Stomach smooth muscle (tissue), 2 donors: ENCODE measurements around the gene SPTSSA.
"Not testable (repeated sequence)": the region's sequence is repeated elsewhere in the genome, so short reads cannot be mapped to it uniquely, and the experiment has no call there.

Experiments
- H3K27ac ChIP-seq: one replicate; pipeline ENCODE4 v1.7.0; 2013; ENCODE audit warnings: mild to moderate bottlenecking, low read length, inconsistent platforms
- H3K27me3 ChIP-seq, 2 donors: one replicate each; pipeline ENCODE4 v1.7.0; 2013; ENCODE audit warnings: low read length in 2 of 2; ENCODE audit not compliant: insufficient read depth in 2 of 2, control insufficient read depth in 1 of 2
- H3K36me3 ChIP-seq, 2 donors: one replicate each; pipeline ENCODE4 v1.7.0; 2013; ENCODE audit warnings: low read length in 2 of 2; ENCODE audit not compliant: control insufficient read depth in 2 of 2, insufficient read depth in 2 of 2
- H3K4me1 ChIP-seq: one replicate; pipeline ENCODE4 v1.7.0; 2013; ENCODE audit warnings: low read length; ENCODE audit not compliant: control insufficient read depth, insufficient read depth
- H3K4me3 ChIP-seq, 2 donors: one replicate each; pipeline ENCODE4 v1.7.0; 2013; ENCODE audit warnings: low read length in 2 of 2
- H3K9ac ChIP-seq, 2 donors: one replicate each; pipeline ENCODE4 v1.7.0; 2013; ENCODE audit warnings: low read length in 2 of 2, mild to moderate bottlenecking in 1 of 2
- H3K9me3 ChIP-seq, 2 donors: one replicate each; pipeline ENCODE4 v1.7.0; 2013; ENCODE audit warnings: low read length in 2 of 2; ENCODE audit not compliant: control insufficient read depth in 2 of 2
- donor health status: healthy.
- donor health status: Pancreatic carcinoma.

SPTSSA gene, protein sequence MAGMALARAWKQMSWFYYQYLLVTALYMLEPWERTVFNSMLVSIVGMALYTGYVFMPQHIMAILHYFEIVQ

DNA sequence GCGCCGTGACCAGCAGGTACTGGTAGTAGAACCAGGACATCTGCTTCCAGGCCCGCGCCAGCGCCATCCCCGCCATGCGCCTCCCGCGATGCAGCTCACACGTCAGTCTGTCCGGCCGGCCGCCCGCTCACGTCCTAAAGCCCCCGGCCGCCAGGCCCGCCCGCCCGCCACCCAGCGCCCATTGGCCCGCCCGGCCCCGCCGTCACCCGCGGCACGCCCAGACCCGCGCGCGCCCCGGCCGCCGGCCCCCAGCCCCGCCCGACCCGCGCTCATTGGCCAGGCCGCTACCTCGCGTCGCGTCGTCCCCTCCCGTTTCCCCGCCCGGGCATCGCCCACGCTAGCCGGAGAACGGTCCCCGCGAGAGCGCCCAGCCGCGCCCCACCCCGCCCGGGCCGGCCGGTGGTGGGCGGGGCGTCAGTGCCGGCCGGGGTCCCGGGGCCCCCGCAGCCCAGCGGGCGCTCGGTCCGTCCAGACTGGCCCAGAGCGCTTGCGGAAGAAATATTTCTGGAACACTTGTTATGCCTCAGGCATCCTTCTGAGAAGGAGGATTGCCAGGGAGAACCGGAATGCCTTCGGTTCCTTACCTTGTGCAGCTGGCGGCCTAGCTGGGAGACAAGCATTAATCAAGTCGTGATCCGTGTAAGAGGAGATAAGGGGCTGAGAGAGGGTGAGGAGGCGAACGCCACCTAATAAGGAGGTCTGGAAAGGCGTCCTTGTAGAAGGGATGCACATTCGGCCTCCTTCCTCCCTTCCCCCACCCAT, at the start of gene SPTSSA:
TSS of gene SPTSSA (minus strand) at position 109 of the 762 bp plus-strand sequence. CDS start at position 76, 33 bp downstream.
- Histone ChIP-seq H3K9ac (peak within 1 kb of the TSS; percentile 95), H3K4me3 (peak within 1 kb of the TSS; percentile 87 to 94), H3K27me3 (no peaks in the 10 kb centered on the region), H3K27ac (peak within 1 kb of the TSS; percentile 94), H3K9me3 (no peaks in the 10 kb centered on the region), H3K36me3 (no peaks in the 10 kb centered on the region), H3K4me1 (peaks cover 7% of the 10 kb centered on the region)

DNA sequence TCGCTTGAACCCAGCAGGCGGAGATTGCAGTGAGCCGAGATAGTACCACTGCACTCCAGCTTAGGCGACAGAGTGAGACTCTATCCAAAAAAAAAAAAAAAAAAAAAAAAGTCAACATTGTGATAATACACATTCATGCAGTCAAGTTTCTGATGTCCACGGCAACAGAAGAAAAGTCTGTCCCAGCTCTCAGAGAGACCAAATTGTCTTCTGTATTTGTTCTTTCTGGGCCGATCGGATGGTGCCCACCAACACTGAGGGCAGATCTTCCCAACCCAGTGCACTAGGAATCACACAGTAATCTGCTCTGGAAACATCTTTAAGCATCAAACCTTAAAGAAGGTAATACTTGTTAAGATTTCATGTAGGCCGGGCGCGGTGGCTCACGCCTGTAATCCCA, 45.8 kb upstream of the SPTSSA start:
- Histone ChIP-seq H3K27me3 (no peaks in the 10 kb centered on the region), H3K9ac (no peak overlapping the region), H3K9me3 (no peaks in the 10 kb centered on the region), H3K36me3 (no peaks in the 10 kb centered on the region), H3K4me3 (no peak overlapping the region), H3K27ac (no peak overlapping the region), H3K4me1 (no peaks in the 10 kb centered on the region)

DNA sequence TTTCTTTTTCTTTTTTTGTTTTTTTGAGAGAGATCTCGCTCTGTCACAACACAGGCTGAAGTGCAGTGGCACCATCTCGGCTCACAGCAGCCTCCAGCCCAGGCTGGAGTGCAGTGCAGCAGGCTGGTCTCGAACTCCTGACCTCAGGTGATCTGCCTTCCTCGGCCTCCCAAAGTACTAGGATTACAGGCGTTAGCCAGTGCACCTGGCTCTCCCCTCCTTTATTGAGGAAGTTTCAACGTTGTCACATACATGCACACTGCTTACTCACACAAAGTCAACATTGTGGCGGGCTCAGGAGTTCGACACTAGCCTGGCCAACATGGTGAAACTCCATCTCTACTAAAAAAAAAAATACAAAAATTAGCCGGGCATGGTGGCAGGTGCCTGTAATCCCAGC, 45.4 kb upstream of the SPTSSA start:
- H3K27ac ChIP-seq = no peak overlapping the region
- H3K9ac ChIP-seq = no peak overlapping the region

DNA sequence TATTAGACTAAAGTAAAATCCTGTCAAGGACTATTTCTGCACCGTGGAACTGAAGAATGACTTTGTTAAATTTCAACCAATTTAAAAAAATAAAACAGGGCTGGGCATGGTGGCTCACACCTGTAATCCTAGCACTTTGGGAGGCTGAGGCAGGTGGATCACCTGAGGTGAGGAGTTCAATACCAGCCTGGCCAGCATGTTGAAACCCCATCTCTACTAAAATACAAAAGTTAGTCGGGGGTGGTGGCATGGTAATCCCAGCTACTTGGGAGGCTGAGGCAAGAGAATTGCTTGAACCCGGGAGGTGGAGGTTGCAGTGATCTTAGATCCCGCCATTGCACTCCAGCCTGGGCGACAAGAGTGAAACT, 43.1 kb upstream of the SPTSSA start:
- not testable (repeated sequence) for H3K9me3 ChIP-seq, H3K27me3 ChIP-seq, H3K27ac ChIP-seq

More for the DNA sequence above, 45.4 kb upstream of the SPTSSA start:
- H3K4me1 ChIP-seq = no peaks in the 10 kb centered on the region
- no peak overlapping the region for H3K4me3 ChIP-seq
- no peaks in the 10 kb centered on the region for H3K9me3 ChIP-seq
- no peaks in the 10 kb centered on the region for H3K27me3 ChIP-seq
- no peaks in the 10 kb centered on the region for H3K36me3 ChIP-seq

DNA sequence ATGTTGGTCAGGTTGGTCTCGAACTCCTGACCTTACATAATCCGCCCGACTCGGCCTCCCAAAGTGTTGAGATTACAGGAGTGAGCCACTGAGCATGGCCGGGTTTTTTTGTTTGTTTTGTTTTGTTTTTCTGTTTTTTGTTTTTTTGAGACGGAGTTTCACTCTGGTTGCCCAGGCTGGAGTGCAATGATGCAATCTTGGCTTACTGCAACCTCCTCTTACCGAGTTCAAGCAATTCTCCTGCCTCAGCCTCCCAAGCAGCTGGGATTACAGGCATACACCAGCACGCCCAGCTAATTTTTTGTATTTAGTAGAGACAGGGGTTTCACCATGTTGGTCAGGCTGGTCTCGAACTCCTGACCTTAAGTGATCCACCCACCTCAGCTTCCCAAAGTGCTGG, 42.0 kb upstream of the SPTSSA start:
- H3K9me3 ChIP-seq, H3K4me1 ChIP-seq, H3K36me3 ChIP-seq, H3K27ac ChIP-seq, H3K4me3 ChIP-seq, H3K27me3 ChIP-seq, H3K9ac ChIP-seq: not testable (repeated sequence)

More for the DNA sequence above, 43.1 kb upstream of the SPTSSA start:
- H3K4me3 ChIP-seq, H3K9ac ChIP-seq, H3K36me3 ChIP-seq, H3K4me1 ChIP-seq: not testable (repeated sequence)

DNA sequence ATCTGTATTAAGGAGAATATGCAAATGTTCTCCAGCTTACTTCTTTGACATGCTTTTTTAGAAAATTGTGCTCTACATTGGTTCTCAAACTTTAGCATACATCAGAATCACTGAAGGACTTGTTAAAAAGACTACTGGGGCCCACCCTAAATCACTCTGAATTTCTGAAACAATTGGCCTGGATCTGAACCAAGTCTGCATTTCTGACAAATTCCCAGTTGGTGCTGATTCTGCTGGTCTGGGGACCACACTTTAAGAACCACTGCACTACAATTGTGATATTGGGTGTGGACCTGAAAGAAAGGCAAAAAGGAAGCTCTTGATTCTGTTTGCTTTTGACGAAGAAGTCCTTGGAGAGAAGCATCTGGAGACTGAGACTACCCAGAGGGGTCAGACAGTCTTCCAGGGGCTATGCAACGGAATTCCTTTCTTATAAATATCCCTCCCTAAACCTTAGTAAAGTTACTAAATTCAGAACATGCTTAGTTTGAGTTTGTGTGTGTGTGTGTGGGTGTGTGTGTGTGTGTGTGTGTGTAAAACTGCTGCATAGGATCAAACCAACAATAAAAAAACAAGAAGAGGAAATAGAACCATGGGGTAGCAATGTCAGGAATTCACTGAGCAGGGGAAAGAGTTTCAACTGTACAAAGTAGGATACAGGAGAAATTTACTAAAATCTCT, 40.6 kb upstream of the SPTSSA start:
- no peak overlapping the region for H3K27ac ChIP-seq
- no peaks in the 10 kb centered on the region for H3K27me3 ChIP-seq
- no peak overlapping the region for H3K9ac ChIP-seq
- H3K4me3 ChIP-seq = no peak overlapping the region
- peaks cover 2% of the 10 kb centered on the region for H3K4me1 ChIP-seq
- H3K36me3 ChIP-seq = no peaks in the 10 kb centered on the region
- no peaks in the 10 kb centered on the region for H3K9me3 ChIP-seq

DNA sequence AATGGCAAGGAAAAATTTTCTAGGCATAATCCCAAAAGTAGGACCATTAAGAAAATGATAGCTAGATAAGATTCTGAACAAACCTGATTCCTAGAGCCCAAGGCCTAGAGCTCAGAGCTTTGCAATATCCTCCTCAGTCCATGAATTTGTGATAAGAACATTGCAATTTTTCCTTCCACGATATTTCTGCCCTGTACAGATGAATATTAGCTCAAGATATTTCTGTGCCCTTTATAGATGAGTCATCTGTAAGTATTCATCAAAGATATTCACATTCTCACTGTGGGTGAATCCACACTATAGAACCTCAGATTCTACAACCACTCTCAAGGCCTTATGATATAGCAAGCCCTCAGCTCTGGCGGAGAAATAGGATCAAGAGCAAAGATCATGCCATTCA, 40.0 kb upstream of the SPTSSA start:
- no peaks in the 10 kb centered on the region for H3K9me3 ChIP-seq
- no peaks in the 10 kb centered on the region for H3K27me3 ChIP-seq
- no peak overlapping the region for H3K4me3 ChIP-seq
- H3K36me3 ChIP-seq = no peaks in the 10 kb centered on the region
- H3K4me1 ChIP-seq = peaks cover 8% of the 10 kb centered on the region
- H3K9ac ChIP-seq = no peak overlapping the region
- H3K27ac ChIP-seq = no peak overlapping the region

DNA sequence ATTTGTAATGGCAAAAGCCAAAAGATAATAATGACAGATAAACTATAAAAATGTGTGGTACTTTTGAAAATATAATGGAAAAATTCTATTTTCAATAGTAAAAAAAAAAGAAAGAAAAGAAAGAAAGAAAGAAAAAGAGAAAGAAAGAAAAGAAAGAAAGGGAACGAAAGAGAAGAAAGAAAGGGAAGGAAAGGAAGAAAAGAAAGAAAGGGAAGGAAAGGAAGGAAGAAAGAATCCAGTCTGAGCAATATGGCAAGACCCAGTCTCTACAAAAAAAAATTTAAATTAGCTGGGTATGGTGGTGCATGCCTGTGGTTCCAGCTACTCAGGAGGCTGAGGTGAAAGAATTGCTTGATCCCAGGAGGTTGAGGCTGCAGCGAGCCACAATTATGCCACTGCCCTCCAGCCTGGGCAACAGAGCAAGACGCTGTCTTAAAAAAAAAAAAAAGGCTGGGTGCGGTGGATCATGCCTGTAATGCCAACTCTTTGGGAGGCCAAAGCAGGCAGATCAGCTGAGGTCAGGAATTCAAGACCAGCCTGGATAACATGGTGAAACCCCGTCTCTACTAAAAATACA, 39.1 kb upstream of the SPTSSA start:
- Histone ChIP-seq H3K27ac (no peak overlapping the region), H3K9me3 (no peaks in the 10 kb centered on the region), H3K9ac (no peak overlapping the region), H3K36me3 (no peaks in the 10 kb centered on the region), H3K4me3 (no peak overlapping the region), H3K27me3 (no peaks in the 10 kb centered on the region), H3K4me1 (peaks cover 15% of the 10 kb centered on the region)

DNA sequence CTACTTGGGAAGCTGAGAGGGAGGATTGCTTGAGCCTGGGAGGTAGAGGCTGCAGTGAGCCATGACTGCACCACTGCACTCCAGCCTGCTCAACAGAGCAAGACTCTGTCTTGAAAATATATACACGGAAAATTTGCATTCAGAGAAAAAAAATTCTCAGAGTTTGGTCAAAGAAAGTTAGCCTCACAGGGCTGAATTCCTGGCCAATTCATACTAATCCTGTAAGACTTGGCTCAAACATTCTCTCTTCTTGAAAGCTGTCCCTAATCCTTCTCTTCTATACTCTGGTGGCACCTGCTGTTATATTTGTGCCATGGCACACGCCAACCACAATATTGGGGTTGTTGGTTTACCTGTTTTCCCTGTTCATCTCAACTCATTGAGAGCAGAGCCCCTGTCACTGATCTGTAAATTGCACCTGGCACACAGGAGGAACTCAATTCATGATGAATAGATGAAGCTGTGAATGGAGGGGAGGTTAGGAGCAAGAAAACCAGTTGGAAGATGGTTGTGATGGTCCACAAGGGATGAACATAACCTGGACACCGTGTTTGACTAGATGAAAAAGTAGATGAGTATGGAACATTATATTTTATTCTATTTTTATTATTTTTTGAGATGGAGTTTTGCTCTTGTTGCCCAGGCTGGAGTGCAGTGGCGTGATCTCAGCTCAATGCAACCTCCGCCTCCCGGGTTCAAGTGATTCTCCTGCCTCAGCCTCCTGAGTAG, 36.8 kb upstream of the SPTSSA start:
- H3K36me3 ChIP-seq = no peaks in the 10 kb centered on the region
- H3K4me1 ChIP-seq = peaks cover 18% of the 10 kb centered on the region
- H3K4me3 ChIP-seq = no peak overlapping the region
- H3K9me3 ChIP-seq = no peaks in the 10 kb centered on the region
- H3K27me3 ChIP-seq = no peaks in the 10 kb centered on the region
- H3K27ac ChIP-seq = no peak overlapping the region
- H3K9ac ChIP-seq = no peak overlapping the region

DNA sequence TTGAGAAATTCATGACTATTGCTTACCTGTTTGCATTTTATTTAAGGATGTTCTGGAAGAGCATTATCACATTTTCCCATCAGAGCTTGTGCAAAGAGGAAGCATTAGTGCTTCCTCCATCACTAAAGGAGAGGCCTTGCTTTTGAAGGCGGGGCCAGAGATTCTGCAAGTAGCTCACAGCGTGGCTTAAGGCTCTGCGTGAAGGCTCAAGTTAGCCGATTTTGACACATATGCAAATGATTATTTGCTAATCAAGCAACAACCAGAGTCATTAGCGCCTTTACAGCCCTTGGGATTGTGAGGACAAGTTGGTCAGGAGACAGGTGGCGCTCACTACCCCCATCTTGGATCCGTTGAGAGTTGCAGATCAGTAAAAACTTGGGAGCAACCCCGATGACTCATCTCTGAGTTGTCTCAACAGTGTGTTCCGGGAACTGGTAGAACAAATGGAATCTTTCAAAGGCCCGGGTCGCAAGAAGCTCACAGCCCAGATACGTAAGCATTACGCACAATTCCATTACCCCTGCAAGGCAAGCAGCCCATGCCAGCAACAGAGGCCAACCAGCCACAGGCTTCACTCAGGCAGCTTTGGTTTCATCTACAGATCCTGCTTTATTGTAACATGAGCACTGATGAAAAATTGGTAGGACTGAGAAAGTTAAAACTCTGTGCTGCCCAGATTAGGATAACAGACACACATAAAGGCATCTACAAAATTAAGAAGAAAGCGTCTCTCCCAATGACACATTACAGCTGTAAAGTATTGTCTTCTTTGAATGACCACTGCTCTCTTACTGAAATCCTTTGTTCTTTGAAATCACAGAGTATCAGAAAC, 34.9 kb upstream of the SPTSSA start:
- no peaks in the 10 kb centered on the region for H3K9me3 ChIP-seq
- H3K36me3 ChIP-seq = no peaks in the 10 kb centered on the region
- no peaks in the 10 kb centered on the region for H3K27me3 ChIP-seq
- H3K4me3 ChIP-seq = peak overlapping the region; percentile 10 to 55
- H3K27ac ChIP-seq = peak overlapping the region; percentile 97
- H3K4me1 ChIP-seq = peaks cover 18% of the 10 kb centered on the region
- peak overlapping the region; percentile 69 to 73 for H3K9ac ChIP-seq
